Heart left ventricle (tissue), 16 donors: ENCODE measurements around the gene GPATCH1. TPM values are rescaled to one million over a fixed set of nuclear protein-coding genes. Genes with fewer than 3 reads are reported as not detected.
A peak's percentile ranks its signal among the peaks of the same experiment; 100 is the strongest.

ENCODE experiments used
- ATAC-seq, 4 donors: fragments of 200-7000 bp; cut with Tn5 transposase; one replicate each; pipeline ENCODE4 v1.9.1; 2020 to 2022; ENCODE audit warnings: moderate library complexity in 4 of 4, mild to moderate bottlenecking in 3 of 4, moderate number of reproducible peaks in 1 of 4
- DNase-seq, 5 donors: peaks; one replicate each; pipeline ENCODE4 v3.0.0-alpha.2; 2020
- H3K27ac ChIP-seq, 12 donors: fragments of 200-600 bp; sonication (generic) in 4 of 12; one replicate each; pipeline versions ENCODE4 v1.5.0 to v1.8.0; 2016 to 2022; ENCODE audit warnings: mild to moderate bottlenecking in 2 of 12
- H3K27me3 ChIP-seq, 9 donors: fragments of 200-600 bp; sonication (generic) in 2 of 9; one replicate each; pipeline versions ENCODE4 v1.5.1 to v1.8.0; 2016 to 2022; ENCODE audit warnings: mild to moderate bottlenecking in 3 of 9
- H3K36me3 ChIP-seq, 9 donors: fragments of 200-600 bp; sonication (generic) in 2 of 9; one replicate each; pipeline versions ENCODE4 v1.5.0 to v1.8.0; 2018 to 2022; ENCODE audit warnings: mild to moderate bottlenecking in 2 of 9
- H3K4me1 ChIP-seq, 12 donors: fragments of 200-600 bp; sonication (generic) in 4 of 12; one replicate each; pipeline versions ENCODE4 v1.5.0 to v1.8.0; 2016 to 2022; ENCODE audit warnings: mild to moderate bottlenecking in 3 of 12
- H3K4me3 ChIP-seq, 12 donors: fragments of 200-600 bp; sonication (generic) in 4 of 12; one replicate each; pipeline versions ENCODE4 v1.5.0 to v1.8.0; 2017 to 2022; ENCODE audit warnings: mild to moderate bottlenecking in 9 of 12, moderate library complexity in 4 of 12
- H3K9me3 ChIP-seq, 12 donors: fragments of 200-600 bp; sonication (generic) in 4 of 12; one replicate each; pipeline versions ENCODE4 v1.5.0 to v1.8.0; 2016 to 2022; ENCODE audit warnings: mild to moderate bottlenecking in 1 of 12
- POLR2A ChIP-seq, 2 donors: fragments of 450-650 bp; IDR thresholded peaks; one replicate each; pipeline ENCODE4 v1.6.1; 2017; ENCODE audit warnings: antibody characterized with exemption in 2 of 2, mild to moderate bottlenecking in 2 of 2, moderate library complexity in 2 of 2
- WGBS, 4 donors: extraction: QIAGEN DNeasy Blood & Tissue Kit in 2 of 4; methylation state at CpG; one replicate each; pipeline versions ENCODE4 v1.1.5 to v1.1.7; 2013 to 2018; 5-methylcytosine and 5-hydroxymethylcytosine counted together
- intact Hi-C, 10 donors: fragments of 100-400 bp; cut with DNase I; formaldehyde crosslinking; loops; one replicate each; pipeline versions ENCODE4 v1.11.1 to v1.14.2; 2022
- polyA plus RNA-seq, 2 donors: library from polyadenylated mRNA; stranded (reverse); fragments of 200-250 nt; gene quantifications; one replicate each; pipeline ENCODE4 v1.2.3, GENCODE V29; 2013
- total RNA-seq, 9 donors: library from RNA; depleted of rRNA in 2 of 9; stranded (reverse); fragments of >200 nt in 2 of 9; fragmentation: NEBNext Ultra II Directional in 3 of 9; extraction: Animal tissue kit (Norgen Biotek cat#: 25700) in 3 of 9; gene quantifications; one replicate each; pipeline versions ENCODE4 v1.1.0 to v1.2.4, GENCODE V29; 2016 to 2023
- TF ChIP-seq, protein P1 (sequence below), 12 donors: fragments of 200-600 bp; sonication (generic) in 4 of 12; IDR thresholded peaks; one replicate each; pipeline versions ENCODE4 v1.5.0 to v1.8.0; 2018 to 2022; ENCODE audit warnings: antibody characterized with exemption in 12 of 12, mild to moderate bottlenecking in 5 of 12
- donor health status: ischemic (EF 13 %, LVEDD 7.1; RV severe dilation, severe dysfunction).
- donor health status: healthy with polysubstance abuse.
- donor health status: DM: no; HTN: yes; CAD: no.
- donor health status: DM: no; HTN: no; CAD: no.
- donor health status: ischemic (EF 25% LVEDD 6.9; RV normal size, moderate dysfunction).
- donor health status: ischemic (EF 25% LVEDD 5.7; RV mildly dilated, moderate dysfunction).
- donor health status: healthy.
- donor health status: DM: yes; HTN: yes; CAD: no.
- donor health status: ischemic (EF 35%, LVEDD 5.7; RV mildly dilated, moderate dysfunction).
- donor health status: nonischemic (EF 11% LVEDD 7.7; RV severe dilation, severe dysfunction).
- donor health status: DM: yes; HTN: yes; CAD: no.
- donor health status: PGD.
- donor health status: ischemic (EF 29% LVEDD 5.4; RV normal size, mild dysfunction).
- donor health status: nonischemic (EF 23%, LVEDD 6.1; RV moderate dilation, normal function).

The GPATCH1 gene
- total and polyA plus RNA-seq, 11 donors = 3.3 to 6.7 (median 5.3) TPM

DNA sequence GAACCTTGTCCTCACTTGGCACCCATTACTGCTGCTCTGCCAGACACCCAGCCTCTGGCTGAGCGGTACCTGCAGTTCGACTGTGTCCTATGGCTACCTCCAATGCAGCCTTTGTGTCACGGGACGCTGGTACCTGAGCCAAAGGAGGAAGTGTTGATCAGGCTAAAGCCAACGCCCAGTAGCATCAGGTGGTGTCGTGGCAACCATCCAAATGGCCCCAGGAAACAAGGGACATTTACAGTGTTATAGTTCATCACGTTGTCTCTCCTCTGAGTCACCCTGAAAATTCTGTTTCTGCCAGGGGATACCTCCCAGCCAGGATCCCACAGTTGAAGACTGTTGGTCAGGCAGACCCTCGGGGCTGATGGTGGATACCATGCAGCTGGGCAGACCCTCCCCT is 26.4 kb upstream of the GPATCH1 start:
- ATAC-seq = no peak
- Histone ChIP-seq H3K4me3 (no peak overlapping the region), H3K9me3 (no peaks in the 10 kb centered on the region), H3K27me3 (no peaks in the 10 kb centered on the region), H3K4me1 (peaks cover 0 to 2% (median 0%) of the 10 kb centered on the region in 12 donors), H3K36me3 (no peaks in the 10 kb centered on the region), H3K27ac (no peak overlapping the region)
- DNase-seq = no peak
- TF ChIP-seq, protein P1, sequence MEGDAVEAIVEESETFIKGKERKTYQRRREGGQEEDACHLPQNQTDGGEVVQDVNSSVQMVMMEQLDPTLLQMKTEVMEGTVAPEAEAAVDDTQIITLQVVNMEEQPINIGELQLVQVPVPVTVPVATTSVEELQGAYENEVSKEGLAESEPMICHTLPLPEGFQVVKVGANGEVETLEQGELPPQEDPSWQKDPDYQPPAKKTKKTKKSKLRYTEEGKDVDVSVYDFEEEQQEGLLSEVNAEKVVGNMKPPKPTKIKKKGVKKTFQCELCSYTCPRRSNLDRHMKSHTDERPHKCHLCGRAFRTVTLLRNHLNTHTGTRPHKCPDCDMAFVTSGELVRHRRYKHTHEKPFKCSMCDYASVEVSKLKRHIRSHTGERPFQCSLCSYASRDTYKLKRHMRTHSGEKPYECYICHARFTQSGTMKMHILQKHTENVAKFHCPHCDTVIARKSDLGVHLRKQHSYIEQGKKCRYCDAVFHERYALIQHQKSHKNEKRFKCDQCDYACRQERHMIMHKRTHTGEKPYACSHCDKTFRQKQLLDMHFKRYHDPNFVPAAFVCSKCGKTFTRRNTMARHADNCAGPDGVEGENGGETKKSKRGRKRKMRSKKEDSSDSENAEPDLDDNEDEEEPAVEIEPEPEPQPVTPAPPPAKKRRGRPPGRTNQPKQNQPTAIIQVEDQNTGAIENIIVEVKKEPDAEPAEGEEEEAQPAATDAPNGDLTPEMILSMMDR (IDR thresholded peaks at IDR 0.05) = no peak
- TF ChIP-seq POLR2A (IDR thresholded peaks at IDR 0.05) = no peak
- 77 to 87% (median 82%) methylated on average over 7 to 8 of the region's 8 CpGs for WGBS, 4 donors
- intact Hi-C loops = no loop called here

DNA sequence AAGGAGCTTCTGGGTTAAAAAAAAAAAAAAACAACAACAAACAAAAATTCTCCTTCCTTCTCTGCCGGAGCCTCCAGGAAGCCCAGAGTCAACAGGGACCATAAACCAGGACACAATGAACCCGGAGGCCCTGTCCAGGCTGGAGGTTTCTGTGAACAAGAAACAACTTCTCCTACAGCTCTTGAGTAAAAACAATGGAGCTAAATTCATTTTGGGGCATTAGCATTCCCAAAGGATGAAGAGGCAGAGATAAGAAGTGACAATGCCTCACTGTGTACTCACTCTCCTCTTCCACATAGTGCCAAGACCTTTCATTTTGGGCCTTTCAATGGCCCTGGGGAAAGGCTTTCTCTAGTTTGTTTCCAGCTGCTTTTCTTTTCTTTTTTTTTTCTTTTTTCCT is 25.3 kb upstream of the GPATCH1 start:
- peak in 3 of 4 donors; percentile 28 to 67 (median 60) for ATAC-seq
- TF ChIP-seq, protein P1 (IDR thresholded peaks at IDR 0.05) = no peak
- TF ChIP-seq POLR2A (IDR thresholded peaks at IDR 0.05) = no peak
- WGBS, 4 donors = 38 to 42% (median 39%) methylated on average over 2 of the region's 2 CpGs

DNA sequence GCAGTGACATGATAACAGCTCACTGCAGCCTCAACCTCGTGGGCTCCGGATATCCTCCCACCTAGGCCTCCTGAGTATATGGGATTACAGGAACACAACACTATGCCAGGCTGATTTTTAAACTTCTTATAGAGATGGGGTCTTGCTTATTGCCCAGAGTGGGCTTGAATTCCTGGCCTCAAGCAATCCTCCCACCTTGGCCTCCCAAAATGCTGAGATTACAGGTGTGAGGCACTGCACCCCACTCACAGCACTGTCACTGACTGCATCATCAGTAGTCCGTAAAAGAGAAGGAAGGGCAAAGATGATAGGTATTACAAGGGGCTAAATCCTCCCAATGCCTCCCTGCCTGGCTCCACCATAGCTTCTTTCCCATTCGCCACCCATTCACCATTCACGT is 20.4 kb upstream of the GPATCH1 start:
- Histone ChIP-seq H3K9me3 (no peaks in the 10 kb centered on the region), H3K27me3 (peaks cover 0 to 40% (median 17%) of the 10 kb centered on the region in 9 donors), H3K27ac (no peak overlapping the region), H3K4me3 (no peak overlapping the region), H3K36me3 (no peaks in the 10 kb centered on the region), H3K4me1 (peaks cover 0 to 23% (median 4%) of the 10 kb centered on the region in 12 donors)
- DNase-seq (no peak), ATAC-seq (no peak)
- TF ChIP-seq, protein P1 (IDR thresholded peaks at IDR 0.05) = no peak
- no peak for TF ChIP-seq POLR2A (IDR thresholded peaks at IDR 0.05)
- intact Hi-C loops = no loop called here
- WGBS, 4 donors = 87 to 89% (median 88%) methylated on average over 5 of the region's 5 CpGs

More for the DNA sequence above, 25.3 kb upstream of the GPATCH1 start:
- Histone ChIP-seq H3K27me3 (no peaks in the 10 kb centered on the region), H3K27ac (peak overlapping the region in 1 of 12 donors; percentile 14), H3K36me3 (no peaks in the 10 kb centered on the region), H3K9me3 (no peaks in the 10 kb centered on the region), H3K4me3 (no peak overlapping the region), H3K4me1 (peaks cover 0 to 2% (median 0%) of the 10 kb centered on the region in 12 donors)
- intact Hi-C loops = no loop called here
- no peak for DNase-seq

DNA sequence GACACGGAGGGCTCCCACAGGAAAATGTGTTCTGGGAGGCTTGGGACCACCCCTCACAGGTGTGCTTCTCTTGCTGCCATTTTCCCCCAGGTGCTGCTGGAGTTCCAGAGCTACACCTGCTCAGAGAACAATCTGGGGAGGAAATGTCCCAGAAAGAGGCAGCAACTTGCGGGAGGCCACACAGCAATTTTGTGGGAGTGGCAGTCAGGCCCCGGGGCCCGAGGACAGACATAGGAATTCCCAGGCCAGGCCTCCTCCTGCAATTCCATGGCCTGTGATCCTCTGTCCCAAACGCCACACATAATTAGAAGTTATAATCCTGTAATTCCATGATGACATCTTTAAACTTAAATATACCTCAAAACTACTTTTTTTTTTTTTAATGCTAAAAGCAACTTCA is 18.1 kb upstream of the GPATCH1 start:
- intact Hi-C loops = no loop called here
- Histone ChIP-seq H3K4me1 (peaks cover 0 to 23% (median 4%) of the 10 kb centered on the region in 12 donors), H3K9me3 (no peaks in the 10 kb centered on the region), H3K27ac (no peak overlapping the region), H3K4me3 (peak overlapping the region in 1 of 12 donors; percentile 68), H3K27me3 (peaks cover 0 to 44% (median 17%) of the 10 kb centered on the region in 9 donors), H3K36me3 (no peaks in the 10 kb centered on the region)
- DNase-seq (no peak), ATAC-seq (no peak)
- 81 to 94% (median 86%) methylated on average over 5 of the region's 5 CpGs for WGBS, 4 donors
- TF ChIP-seq POLR2A (IDR thresholded peaks at IDR 0.05) = no peak
- TF ChIP-seq, protein P1 (IDR thresholded peaks at IDR 0.05) = no peak
